ENCODE measurements around the gene VASH1. TPM values are rescaled to one million over a fixed set of nuclear protein-coding genes. Genes with fewer than 3 reads are reported as not detected.

The VASH1 gene
- total RNA-seq, result 2.8 and 6.4 TPM in 2 replicates

GRCh38 chr14:76761136-76761959 is at the start of gene VASH1:
Gene VASH1, plus strand, starts transcription at chr14:76761468. Its CDS starts 1,354 bp downstream, at chr14:76762822.

GRCh38 chr14:76812422-76813383 is 51.4 kb downstream of the VASH1 start, which contains the start of gene ANGEL1:
Gene ANGEL1, minus strand, starts transcription at chr14:76812882. Its CDS starts 55 bp downstream, at chr14:76812827.

GRCh38 chr14:76826122-76826521 is 64.9 kb downstream of the VASH1 start, which contains the start of gene LRRC74A:
Gene LRRC74A, plus strand, starts transcription at chr14:76826408. Its CDS starts 290 bp downstream, at chr14:76826698.

Other genes with a start within 250 kb of the VASH1 start
- 6.1 and 7.2 TPM in 2 replicates for gene ANGEL1, start 51.4 kb downstream of the VASH1 start, total RNA-seq
- gene LRRC74A, start 64.9 kb downstream of the VASH1 start, total RNA-seq, result 0.11 TPM in 1 of 2 replicates, not detected in the other